ENCODE measurements around the gene PTPN4. TPM values are rescaled to one million over a fixed set of nuclear protein-coding genes. Genes with fewer than 3 reads are reported as not detected.
"Not testable (repeated sequence)": the region's sequence is repeated elsewhere in the genome, so short reads cannot be mapped to it uniquely, and the experiment has no call there.

PTPN4 gene
- total and polyA plus RNA-seq, 12 donors: 5.2 to 56.5 (median 40.6) TPM

DNA sequence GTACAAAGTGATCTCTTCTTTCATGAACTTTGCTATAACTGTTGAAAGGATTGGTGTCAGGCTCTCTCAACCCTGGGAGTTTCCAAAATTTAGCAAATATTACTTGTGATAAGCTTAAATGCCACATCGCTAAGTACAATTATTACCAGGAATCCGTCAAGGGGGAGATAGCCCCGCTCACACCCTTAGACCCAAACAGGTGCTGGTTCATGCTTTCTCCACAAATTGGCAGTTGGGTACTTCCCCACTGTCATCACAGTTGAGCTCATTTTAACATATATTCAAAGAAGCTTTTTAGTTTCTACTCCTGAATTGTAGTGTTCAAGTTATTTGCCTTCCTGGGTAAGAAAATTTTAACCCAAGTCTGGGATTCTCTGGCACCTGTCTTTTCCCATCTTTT is 223.4 kb downstream of the PTPN4 start:
- intact Hi-C loops (cut with DNase I): no loop called here
- no peaks in the 10 kb centered on the region for H3K36me3 ChIP-seq (replicated peaks in 1 of 2)
- WGBS, 4 donors: 81 to 100% (median 88%) methylated on average over 3 of the region's 3 CpGs
- no peak for TF ChIP-seq POLR2A (IDR thresholded peaks at IDR 0.05)
- TF ChIP-seq, protein P1, sequence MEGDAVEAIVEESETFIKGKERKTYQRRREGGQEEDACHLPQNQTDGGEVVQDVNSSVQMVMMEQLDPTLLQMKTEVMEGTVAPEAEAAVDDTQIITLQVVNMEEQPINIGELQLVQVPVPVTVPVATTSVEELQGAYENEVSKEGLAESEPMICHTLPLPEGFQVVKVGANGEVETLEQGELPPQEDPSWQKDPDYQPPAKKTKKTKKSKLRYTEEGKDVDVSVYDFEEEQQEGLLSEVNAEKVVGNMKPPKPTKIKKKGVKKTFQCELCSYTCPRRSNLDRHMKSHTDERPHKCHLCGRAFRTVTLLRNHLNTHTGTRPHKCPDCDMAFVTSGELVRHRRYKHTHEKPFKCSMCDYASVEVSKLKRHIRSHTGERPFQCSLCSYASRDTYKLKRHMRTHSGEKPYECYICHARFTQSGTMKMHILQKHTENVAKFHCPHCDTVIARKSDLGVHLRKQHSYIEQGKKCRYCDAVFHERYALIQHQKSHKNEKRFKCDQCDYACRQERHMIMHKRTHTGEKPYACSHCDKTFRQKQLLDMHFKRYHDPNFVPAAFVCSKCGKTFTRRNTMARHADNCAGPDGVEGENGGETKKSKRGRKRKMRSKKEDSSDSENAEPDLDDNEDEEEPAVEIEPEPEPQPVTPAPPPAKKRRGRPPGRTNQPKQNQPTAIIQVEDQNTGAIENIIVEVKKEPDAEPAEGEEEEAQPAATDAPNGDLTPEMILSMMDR (IDR thresholded peaks at IDR 0.05): no peak
- DNase-seq: no peak
- H3K9me3 ChIP-seq (replicated peaks in 1 of 3): no peaks in the 10 kb centered on the region
- no peaks in the 10 kb centered on the region for H3K27me3 ChIP-seq
- H3K27ac ChIP-seq: no peak overlapping the region
- H3K4me1 ChIP-seq (replicated peaks in 1 of 2): peaks cover 3 to 7% of the 10 kb centered on the region in 2 donors
- no peak overlapping the region for H3K4me3 ChIP-seq

DNA sequence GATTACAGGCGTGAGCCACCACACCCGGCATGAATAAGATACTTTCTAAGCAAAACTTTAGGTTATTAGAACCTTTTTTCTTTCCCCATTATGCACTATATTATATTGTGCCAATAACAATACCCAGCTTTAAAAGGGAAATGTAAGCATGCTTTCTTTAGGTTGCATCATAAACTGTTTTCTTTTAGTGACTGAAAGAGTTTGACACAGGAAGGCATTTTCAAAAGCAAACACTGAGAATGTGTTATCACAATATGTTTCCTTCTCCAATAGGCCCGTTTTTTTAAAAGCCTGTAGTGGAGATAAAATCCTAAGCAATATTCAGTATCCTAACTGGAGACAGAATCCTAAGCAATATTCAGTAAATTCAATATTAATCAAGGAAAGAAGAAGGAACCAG is 236.4 kb downstream of the PTPN4 start:
- Histone ChIP-seq H3K9me3 (replicated peaks in 1 of 3) (no peaks in the 10 kb centered on the region), H3K4me1 (replicated peaks in 1 of 2) (no peaks in the 10 kb centered on the region), H3K4me3 (no peak overlapping the region), H3K36me3 (replicated peaks in 1 of 2) (no peaks in the 10 kb centered on the region), H3K27me3 (no peaks in the 10 kb centered on the region), H3K27ac (no peak overlapping the region)
- WGBS, 4 donors: 62 to 76% (median 70%) methylated on average over 3 of the region's 3 CpGs
- no peak for DNase-seq
- TF ChIP-seq POLR2A (IDR thresholded peaks at IDR 0.05): no peak
- TF ChIP-seq, protein P1 (IDR thresholded peaks at IDR 0.05): no peak
- intact Hi-C loops (cut with DNase I): no loop called here

DNA sequence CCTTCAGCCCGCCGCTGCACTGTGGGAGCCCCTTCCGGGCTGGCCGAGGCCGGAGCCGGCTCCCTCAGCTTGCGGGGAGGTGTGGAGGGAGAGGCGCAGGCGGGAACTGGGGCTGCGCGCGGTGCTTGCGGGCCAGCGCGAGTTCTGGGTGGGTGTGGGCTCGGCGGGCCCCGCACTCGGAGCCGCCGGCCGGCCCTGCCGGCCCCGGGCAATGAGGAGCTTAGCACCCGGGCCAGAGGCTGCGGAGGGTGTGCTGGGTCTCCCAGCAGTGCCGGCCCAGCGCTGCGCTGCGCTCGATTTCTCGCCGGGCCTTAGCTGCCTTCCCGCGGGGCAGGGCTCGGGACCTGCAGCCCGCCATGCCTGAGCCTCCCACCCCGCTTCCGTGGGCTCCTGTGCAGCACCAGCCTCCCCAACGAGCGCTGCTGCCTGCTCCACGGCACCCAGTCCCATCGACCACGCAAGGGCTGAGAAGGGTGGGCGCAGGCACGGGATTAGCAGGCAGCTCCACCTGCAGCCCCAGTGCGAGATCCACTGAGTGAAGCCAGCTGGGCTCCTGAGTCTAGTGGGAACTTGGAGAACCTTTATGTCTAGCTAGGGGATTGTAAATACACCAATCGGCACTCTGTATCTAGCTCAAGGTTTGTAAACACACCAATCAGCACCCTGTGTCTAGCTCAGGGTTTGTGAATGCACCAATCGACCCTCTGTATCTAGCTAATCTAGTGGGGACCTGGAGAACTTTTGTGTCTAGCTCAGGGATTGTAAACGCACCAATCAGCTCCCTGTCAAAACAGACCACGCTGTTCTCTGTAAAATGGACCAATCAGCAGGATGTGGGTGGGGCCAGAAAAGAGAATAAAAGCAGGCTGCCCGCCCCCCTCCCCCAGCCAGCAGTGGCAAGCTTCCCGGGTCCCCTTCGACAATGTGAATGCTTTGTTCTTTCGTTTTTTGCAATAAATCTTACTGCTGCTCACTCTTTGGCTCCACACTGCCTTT is 237.5 kb downstream of the PTPN4 start:
- DNase-seq; H3K4me3 ChIP-seq; H3K4me1 ChIP-seq (replicated peaks in 1 of 2); H3K9me3 ChIP-seq (replicated peaks in 1 of 3); intact Hi-C loops (cut with DNase I); H3K27ac ChIP-seq; H3K27me3 ChIP-seq; H3K36me3 ChIP-seq (replicated peaks in 1 of 2): not testable (repeated sequence)
- 75 to 91% (median 88%) methylated on average over 8 to 54 of the region's 55 CpGs for WGBS, 4 donors

DNA sequence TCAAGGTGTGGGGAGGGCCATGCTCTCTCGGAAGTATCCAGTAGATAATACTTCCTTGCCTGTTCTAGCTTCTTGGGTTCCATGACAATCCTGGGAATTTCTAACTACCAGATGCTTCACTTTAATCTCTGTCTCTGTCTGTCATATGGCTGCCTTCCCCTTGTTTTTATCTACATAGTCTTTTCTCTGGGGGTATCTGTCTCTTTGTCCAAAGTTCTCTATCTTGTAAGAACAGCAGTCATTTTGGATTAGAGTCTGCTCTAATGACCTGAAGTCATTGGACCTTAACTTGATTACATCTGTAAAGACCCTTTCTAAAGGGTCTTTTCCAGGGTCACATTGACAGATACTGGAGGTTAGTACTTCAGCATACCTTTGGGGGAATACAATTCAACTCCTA is 241.7 kb downstream of the PTPN4 start:
- Histone ChIP-seq H3K36me3 (replicated peaks in 1 of 2) (no peaks in the 10 kb centered on the region), H3K4me1 (replicated peaks in 1 of 2) (no peaks in the 10 kb centered on the region), H3K9me3 (replicated peaks in 1 of 3) (no peaks in the 10 kb centered on the region), H3K27me3 (no peaks in the 10 kb centered on the region), H3K27ac (no peak overlapping the region), H3K4me3 (no peak overlapping the region)
- 56 to 71% (median 69%) methylated on average over 1 of the region's 1 CpG for WGBS, 4 donors
- DNase-seq: no peak
- TF ChIP-seq POLR2A (IDR thresholded peaks at IDR 0.05): no peak
- TF ChIP-seq, protein P1 (IDR thresholded peaks at IDR 0.05): no peak
- intact Hi-C loops (cut with DNase I): no loop called here

DNA sequence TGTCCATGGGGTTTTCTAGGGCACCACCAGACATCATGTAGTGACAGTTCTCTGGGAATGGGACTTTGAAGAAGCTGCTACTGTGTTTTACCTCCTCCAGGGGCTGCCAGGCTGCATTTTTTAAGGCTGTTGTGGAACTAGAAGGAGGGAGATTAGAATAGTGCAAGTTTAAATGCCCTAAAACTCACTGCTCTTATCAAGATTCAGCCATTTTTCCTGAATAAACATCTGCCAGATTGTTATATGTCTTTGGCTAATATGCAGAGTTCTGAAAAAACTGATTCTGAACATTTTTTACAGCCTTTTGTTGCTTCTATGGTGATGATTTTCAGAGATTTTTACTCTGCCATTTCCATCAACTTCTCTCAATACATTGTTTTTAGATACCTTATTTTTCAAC is 244.5 kb downstream of the PTPN4 start:
- Histone ChIP-seq H3K9me3 (replicated peaks in 1 of 3) (no peaks in the 10 kb centered on the region), H3K27ac (no peak overlapping the region), H3K36me3 (replicated peaks in 1 of 2) (no peaks in the 10 kb centered on the region), H3K27me3 (no peaks in the 10 kb centered on the region), H3K4me1 (replicated peaks in 1 of 2) (no peaks in the 10 kb centered on the region), H3K4me3 (no peak overlapping the region)
- DNase-seq: no peak
- intact Hi-C loops (cut with DNase I): no loop called here
- TF ChIP-seq, protein P1 (IDR thresholded peaks at IDR 0.05): no peak
- TF ChIP-seq POLR2A (IDR thresholded peaks at IDR 0.05): no peak

All from adrenal gland (tissue), 12 donors.